Keratinocyte (primary cell): ENCODE results near the gene CCL28. TPM values are rescaled to one million over a fixed set of nuclear protein-coding genes. Genes with fewer than 3 reads are reported as not detected.

Experiments used
- DNase-seq: peaks from one replicate; pipeline ENCODE4 v3.0.0-alpha.2; 2011; ENCODE audit warnings: low read depth, missing footprints, low spot score
- FAIRE-seq: peaks from 2 replicates; lab custom pipeline; 2011; peaks lifted over from hg19 to GRCh38; lab: Jason Lieb, UNC
- H2AFZ ChIP-seq: 2 replicates; pipeline ENCODE4 v1.6.0; 2012; ENCODE audit warnings: low read length, control low read depth, inconsistent platforms; ENCODE audit not compliant: control insufficient read depth
- H3K27ac ChIP-seq: 2 replicates; pipeline ENCODE4 v1.5.1; 2011; ENCODE audit warnings: low read length; ENCODE audit not compliant: control insufficient read depth, insufficient read depth
- H3K27me3 ChIP-seq: 3 replicates; pipeline ENCODE4 v1.6.0; 2011; ENCODE audit warnings: low read length; ENCODE audit not compliant: control insufficient read depth, insufficient read depth; ENCODE audit errors: extremely low read depth
- H3K36me3 ChIP-seq, 2 experiments: 2 replicates in 1 of 2; 3 replicates in 1 of 2; pipeline ENCODE4 v1.5.1; 2011; ENCODE audit warnings: low read length in 2 of 2, mild to moderate bottlenecking in 1 of 2; ENCODE audit not compliant: control insufficient read depth in 2 of 2, insufficient read depth in 2 of 2; ENCODE audit errors: extremely low read depth in 1 of 2
- H3K4me1 ChIP-seq: 3 replicates; pipeline ENCODE4 v1.5.1; 2011; ENCODE audit warnings: low read length; ENCODE audit not compliant: control insufficient read depth, insufficient read depth; ENCODE audit errors: extremely low read depth
- H3K4me2 ChIP-seq: 3 replicates; pipeline ENCODE4 v1.6.0; 2011; ENCODE audit warnings: low read depth, low read length; ENCODE audit not compliant: control insufficient read depth, insufficient read depth; ENCODE audit errors: extremely low read depth
- H3K4me3 ChIP-seq, 3 experiments: fragments of 200-600 bp in 1 of 3; sonication (generic) in 1 of 3; 2 replicates in 2 of 3; 3 replicates in 1 of 3; pipeline ENCODE4 v1.5.1; 2011 to 2016; ENCODE audit warnings: low read length in 3 of 3, mild to moderate bottlenecking in 3 of 3, control low read depth in 2 of 3, inconsistent platforms in 1 of 3, low read depth in 1 of 3, mixed read lengths in 1 of 3, mixed run types in 1 of 3, moderate library complexity in 1 of 3; ENCODE audit not compliant: control insufficient read depth in 2 of 3, insufficient read depth in 2 of 3; ENCODE audit errors: extremely low read depth in 1 of 3
- H3K79me2 ChIP-seq: 2 replicates; pipeline ENCODE4 v1.6.0; 2012; ENCODE audit warnings: low read length; ENCODE audit not compliant: control insufficient read depth, insufficient read depth
- H3K9ac ChIP-seq: 3 replicates; pipeline ENCODE4 v1.6.0; 2011; ENCODE audit warnings: low read length; ENCODE audit not compliant: control insufficient read depth, insufficient read depth; ENCODE audit errors: extremely low read depth
- H3K9me1 ChIP-seq: 3 replicates; pipeline ENCODE4 v1.6.0; 2011; ENCODE audit warnings: low read length; ENCODE audit not compliant: control insufficient read depth, insufficient read depth; ENCODE audit errors: extremely low read depth
- H3K9me3 ChIP-seq: 2 replicates; pipeline ENCODE4 v1.5.1; 2012; ENCODE audit warnings: low read depth, low read length; ENCODE audit not compliant: control insufficient read depth
- H4K20me1 ChIP-seq: 3 replicates; pipeline ENCODE4 v1.6.0; 2011; ENCODE audit warnings: low read length; ENCODE audit not compliant: control insufficient read depth, insufficient read depth; ENCODE audit errors: extremely low read depth
- CTCF ChIP-seq, 3 experiments: IDR thresholded peaks in 1 of 3; conservative IDR thresholded peaks in 1 of 3; optimal IDR thresholded peaks in 1 of 3; 2 replicates in 2 of 3; 3 replicates in 1 of 3; pipeline versions ENCODE3 to v1.5.1; 2011; ENCODE audit warnings: low read length in 3 of 3, mild to moderate bottlenecking in 3 of 3, moderate library complexity in 2 of 3, control low read depth in 1 of 3, inconsistent platforms in 1 of 3; ENCODE audit not compliant: insufficient read depth in 2 of 3; ENCODE audit errors: extremely low read depth in 1 of 3
- EZH2 ChIP-seq: IDR thresholded peaks from one replicate; pipeline ENCODE4 v1.6.1; 2012; ENCODE audit warnings: inconsistent platforms, mild to moderate bottlenecking, low read length, moderate library complexity
- dilution Hi-C: fragments of 300-500 bp; cut with MboI; formaldehyde crosslinking; loops from one replicate; pipeline ENCODE4 v1.7.0; 2020; ENCODE audit warnings: low sequenced_read_pairs; ENCODE audit not compliant: extremely low pct_ligation_motif_present
- polyA plus RNA-seq, 5 experiments: library from polyadenylated mRNA; depleted of rRNA in 3 of 5; stranded (reverse) in 3 of 5; stranded (forward) in 1 of 5; unstranded in 1 of 5; fragments of >200 nt; gene quantifications; 1 replicate in 1 of 5; 2 replicates in 3 of 5; 3 replicates in 1 of 5; pipeline versions ENCODE4 v1.2.1 to v1.2.3, GENCODE V29; 2011 to 2012; ENCODE audit warnings: missing spikeins in 2 of 5, low read depth in 1 of 5, low replicate concordance in 1 of 5

The CCL28 gene
- polyA plus RNA-seq, 1 donor (not counting 4 experiments of a cell fraction or from before 2014, with no cell fraction given): 1.9 TPM

GRCh38 chr5:43358726-43359125 lies 53.5 kb downstream of the CCL28 start:
- no peaks in the 10 kb centered on the region for H3K27me3 ChIP-seq
- DNase-seq (no peak), FAIRE-seq (no peak)
- H3K9me3 ChIP-seq: peaks cover 4% of the 10 kb centered on the region
- H3K27ac ChIP-seq: no peak overlapping the region
- dilution Hi-C loops: no loop called here
- H3K4me1 ChIP-seq: peaks cover 19% of the 10 kb centered on the region
- no peaks in the 10 kb centered on the region for H3K36me3 ChIP-seq
- no peak overlapping the region for H3K9ac ChIP-seq
- TF ChIP-seq EZH2: no peak
- no peak for TF ChIP-seq CTCF (optimal IDR thresholded peaks at IDR 0.05 in 1 of 3, IDR thresholded peaks at IDR 0.05 in 1 of 3, conservative IDR thresholded peaks at IDR 0.05 in 1 of 3; ENCODE audit: extremely low read depth in 1 of 3, insufficient read depth in 2 of 3, low read length in 3 of 3)
- no peaks in the 10 kb centered on the region for H4K20me1 ChIP-seq
- no peak overlapping the region for H3K4me2 ChIP-seq
- H2AFZ ChIP-seq: no peak overlapping the region
- H3K79me2 ChIP-seq: no peaks in the 10 kb centered on the region
- H3K9me1 ChIP-seq: no peaks in the 10 kb centered on the region
- no peak overlapping the region for H3K4me3 ChIP-seq

- Histone ChIP-seq H3K27me3 (no peaks in the 10 kb centered on the region), H3K79me2 (no peaks in the 10 kb centered on the region), H3K4me2 (no peak overlapping the region), H3K27ac (no peak overlapping the region), H3K4me3 (no peak overlapping the region), H3K36me3 (no peaks in the 10 kb centered on the region), H4K20me1 (no peaks in the 10 kb centered on the region), H2AFZ (no peak overlapping the region), H3K9ac (no peak overlapping the region), H3K9me3 (peaks cover 4% of the 10 kb centered on the region), H3K9me1 (no peaks in the 10 kb centered on the region), H3K4me1 (peaks cover 18% of the 10 kb centered on the region)
- no peak for TF ChIP-seq EZH2
- TF ChIP-seq CTCF (optimal IDR thresholded peaks at IDR 0.05 in 1 of 3, IDR thresholded peaks at IDR 0.05 in 1 of 3, conservative IDR thresholded peaks at IDR 0.05 in 1 of 3; ENCODE audit: extremely low read depth in 1 of 3, insufficient read depth in 2 of 3, low read length in 3 of 3): no peak
- FAIRE-seq: no peak
- DNase-seq: no peak
- dilution Hi-C loops: no loop called here
Measured at GRCh38 chr5:43358301-43358700, 53.9 kb downstream of the CCL28 start.
